Lung (tissue), 12 donors: ENCODE measurements around the gene MIOS. TPM values are rescaled to one million over a fixed set of nuclear protein-coding genes. Genes with fewer than 3 reads are reported as not detected.

ENCODE experiments used
- ATAC-seq: fragments of 200-7000 bp; cut with Tn5 transposase; one replicate; pipeline ENCODE4 v1.9.1; 2020; ENCODE audit warnings: moderate number of reproducible peaks; ENCODE audit not compliant: insufficient read depth, low FRiP score
- DNase-seq, 3 donors: peaks; one replicate each; pipeline ENCODE4 v3.0.0-alpha.2; 2013 to 2017
- H3K27ac ChIP-seq, 2 donors: one replicate each; pipeline ENCODE4 v1.5.1; 2013; ENCODE audit warnings: mild to moderate bottlenecking in 2 of 2, moderate library complexity in 2 of 2, control low read depth in 1 of 2, inconsistent platforms in 1 of 2, low read depth in 1 of 2, low read length in 1 of 2
- H3K27me3 ChIP-seq, 3 donors: one replicate each; pipeline ENCODE4 v1.5.1; 2013; ENCODE audit warnings: low read length in 2 of 3; ENCODE audit not compliant: control insufficient read depth in 3 of 3, insufficient read depth in 3 of 3
- H3K36me3 ChIP-seq, 4 donors: one replicate each; pipeline ENCODE4 v1.5.1; 2013; ENCODE audit warnings: low read length in 4 of 4, mild to moderate bottlenecking in 1 of 4, moderate library complexity in 1 of 4; ENCODE audit not compliant: control insufficient read depth in 4 of 4, insufficient read depth in 4 of 4
- H3K4me1 ChIP-seq, 5 donors: one replicate each; pipeline ENCODE4 v1.5.1; 2013; ENCODE audit warnings: low read length in 5 of 5, mild to moderate bottlenecking in 2 of 5, moderate library complexity in 1 of 5; ENCODE audit not compliant: control insufficient read depth in 5 of 5, insufficient read depth in 5 of 5
- H3K4me3 ChIP-seq: one replicate; pipeline ENCODE4 v1.5.1; 2013; ENCODE audit warnings: mild to moderate bottlenecking, control low read depth, moderate library complexity
- H3K9ac ChIP-seq, 2 donors: one replicate each; pipeline ENCODE4 v1.5.1; 2013; ENCODE audit warnings: low read length in 2 of 2, control low read depth in 1 of 2; ENCODE audit not compliant: insufficient read depth in 1 of 2
- H3K9me3 ChIP-seq, 4 donors: one replicate each; pipeline ENCODE4 v1.5.1; 2013; ENCODE audit warnings: low read length in 3 of 4, mild to moderate bottlenecking in 1 of 4, moderate library complexity in 1 of 4; ENCODE audit not compliant: control insufficient read depth in 4 of 4, insufficient read depth in 3 of 4
- CTCF ChIP-seq: IDR thresholded peaks from 2 replicates; pipeline ENCODE4 v1.5.1; 2012; ENCODE audit warnings: mild to moderate bottlenecking; ENCODE audit errors: control extremely low read depth, extremely low read depth
- WGBS, 2 donors: extraction: QIAGEN DNeasy Blood & Tissue Kit; methylation state at CpG; one replicate each; pipeline ENCODE4 v1.1.7; 2013; 5-methylcytosine and 5-hydroxymethylcytosine counted together
- polyA plus RNA-seq, 2 donors: library from polyadenylated mRNA; stranded (reverse); fragments of 200-250 nt; gene quantifications; one replicate each; pipeline ENCODE4 v1.2.1, GENCODE V29; 2013
- total RNA-seq, 2 donors: library from RNA; depleted of rRNA in 1 of 2; stranded (reverse); fragments of >200 nt in 1 of 2; gene quantifications; one replicate each; pipeline ENCODE4 v1.2.1, GENCODE V29; 2014 to 2021
- donor health status: control.
- donor health status: control.
- donor health status: Bipolar disorder and iron deficiency.
- donor health status: healthy.
- donor health status: DM: yes; HTN: yes; CAD: no.

Gene MIOS
- total and polyA plus RNA-seq, 4 donors, result 8.7 to 45.6 (median 24.0) TPM

GRCh38 chr7:7519528-7519927 lies 47.2 kb upstream of the MIOS start:
- Histone ChIP-seq H3K27ac (no peak overlapping the region), H3K4me1 (no peaks in the 10 kb centered on the region), H3K36me3 (peaks cover 0 to 2% (median 0%) of the 10 kb centered on the region in 4 donors), H3K9ac (no peak overlapping the region), H3K4me3 (no peak overlapping the region), H3K9me3 (no peaks in the 10 kb centered on the region), H3K27me3 (no peaks in the 10 kb centered on the region)
- DNase-seq, result no peak
- 68 to 82% methylated on average over 2 of the region's 2 CpGs for WGBS, 2 donors
- no peak for TF ChIP-seq CTCF
- ATAC-seq, result no peak

GRCh38 chr7:7521259-7521658 lies 45.4 kb upstream of the MIOS start:
- Histone ChIP-seq H3K9me3 (no peaks in the 10 kb centered on the region), H3K36me3 (peaks cover 0 to 2% (median 0%) of the 10 kb centered on the region in 4 donors), H3K4me1 (no peaks in the 10 kb centered on the region), H3K27ac (no peak overlapping the region), H3K9ac (no peak overlapping the region), H3K27me3 (no peaks in the 10 kb centered on the region), H3K4me3 (no peak overlapping the region)
- DNase-seq, result no peak
- TF ChIP-seq CTCF, result no peak
- no peak for ATAC-seq
- 37 to 56% methylated on average over 3 of the region's 3 CpGs for WGBS, 2 donors

- no peak overlapping the region for H3K4me3 ChIP-seq
- H3K4me1 ChIP-seq, result no peaks in the 10 kb centered on the region
- TF ChIP-seq CTCF, result no peak
- H3K27ac ChIP-seq, result no peak overlapping the region
- H3K9me3 ChIP-seq, result no peaks in the 10 kb centered on the region
- H3K27me3 ChIP-seq, result no peaks in the 10 kb centered on the region
- ATAC-seq (no peak), DNase-seq (no peak)
- no peak overlapping the region for H3K9ac ChIP-seq
- 89 to 93% methylated on average over 3 of the region's 3 CpGs for WGBS, 2 donors
- peaks cover 0 to 2% (median 0%) of the 10 kb centered on the region in 4 donors for H3K36me3 ChIP-seq
These were observed 44.3 kb upstream of the MIOS start for GRCh38 chr7:7522421-7522820.

GRCh38 chr7:7524121-7524520 lies 42.6 kb upstream of the MIOS start:
- Histone ChIP-seq H3K27ac (no peak overlapping the region), H3K9me3 (no peaks in the 10 kb centered on the region), H3K9ac (no peak overlapping the region), H3K4me1 (no peaks in the 10 kb centered on the region), H3K4me3 (no peak overlapping the region), H3K27me3 (no peaks in the 10 kb centered on the region), H3K36me3 (peaks cover 0 to 2% (median 0%) of the 10 kb centered on the region in 4 donors)
- no peak for ATAC-seq
- WGBS, 2 donors, result 89 to 91% methylated on average over 3 of the region's 3 CpGs
- no peak for TF ChIP-seq CTCF
- DNase-seq, result no peak
